PC-3 (cell line): ENCODE data around the gene ATP6V1F.

Experiments used
- EZH2 ChIP-seq: fragments of 300-600 bp; sonication (generic); IDR thresholded peaks from one replicate; pipeline ENCODE4 v1.6.1; 2017; ENCODE audit warnings: antibody characterized with exemption, mild to moderate bottlenecking, low read length; ENCODE audit not compliant: unreplicated experiment
- EZH2phosphoT487 ChIP-seq: fragments of 300-600 bp; sonication (generic); IDR thresholded peaks from 2 replicates; pipeline ENCODE4 v1.6.1; 2018; ENCODE audit warnings: mild to moderate bottlenecking, antibody characterized with exemption, low read length, borderline replicate concordance
- TF ChIP-seq, protein P1 (sequence below): fragments of 300-600 bp; sonication (generic); conservative IDR thresholded peaks from 2 replicates; pipeline ENCODE4 v1.5.1; 2017; ENCODE audit warnings: antibody characterized with exemption, low read depth, mild to moderate bottlenecking, low read length

DNA sequence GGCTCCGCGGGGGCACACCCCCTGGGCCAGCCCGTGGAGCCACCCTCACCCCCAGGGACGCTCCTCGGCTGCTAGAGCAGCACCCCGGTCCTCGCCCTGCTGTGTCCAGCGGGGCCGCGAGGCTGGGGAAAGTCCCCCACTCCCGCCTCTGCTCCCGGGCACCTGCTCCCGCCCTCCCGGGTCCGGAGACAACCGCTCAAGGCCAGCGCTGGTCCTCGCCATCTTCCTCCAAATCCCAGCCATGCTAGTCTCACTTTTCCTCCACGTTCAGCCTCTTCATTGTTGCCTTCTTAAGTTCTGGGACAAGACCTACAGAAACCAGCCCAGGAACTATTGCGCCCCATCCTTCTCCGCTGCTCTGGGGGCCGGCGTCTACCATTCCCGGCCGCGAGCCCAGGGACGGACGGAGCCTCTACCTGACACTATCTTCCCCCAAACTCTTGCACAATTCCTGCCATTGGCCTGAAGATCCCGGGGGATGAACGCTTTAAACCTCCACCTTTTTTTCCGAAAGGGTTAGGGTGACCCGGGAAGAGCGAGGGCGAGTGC lies 52.7 kb downstream of the ATP6V1F start:
- TF ChIP-seq, protein P1, sequence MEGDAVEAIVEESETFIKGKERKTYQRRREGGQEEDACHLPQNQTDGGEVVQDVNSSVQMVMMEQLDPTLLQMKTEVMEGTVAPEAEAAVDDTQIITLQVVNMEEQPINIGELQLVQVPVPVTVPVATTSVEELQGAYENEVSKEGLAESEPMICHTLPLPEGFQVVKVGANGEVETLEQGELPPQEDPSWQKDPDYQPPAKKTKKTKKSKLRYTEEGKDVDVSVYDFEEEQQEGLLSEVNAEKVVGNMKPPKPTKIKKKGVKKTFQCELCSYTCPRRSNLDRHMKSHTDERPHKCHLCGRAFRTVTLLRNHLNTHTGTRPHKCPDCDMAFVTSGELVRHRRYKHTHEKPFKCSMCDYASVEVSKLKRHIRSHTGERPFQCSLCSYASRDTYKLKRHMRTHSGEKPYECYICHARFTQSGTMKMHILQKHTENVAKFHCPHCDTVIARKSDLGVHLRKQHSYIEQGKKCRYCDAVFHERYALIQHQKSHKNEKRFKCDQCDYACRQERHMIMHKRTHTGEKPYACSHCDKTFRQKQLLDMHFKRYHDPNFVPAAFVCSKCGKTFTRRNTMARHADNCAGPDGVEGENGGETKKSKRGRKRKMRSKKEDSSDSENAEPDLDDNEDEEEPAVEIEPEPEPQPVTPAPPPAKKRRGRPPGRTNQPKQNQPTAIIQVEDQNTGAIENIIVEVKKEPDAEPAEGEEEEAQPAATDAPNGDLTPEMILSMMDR = no peak
- TF ChIP-seq EZH2phosphoT487 = no peak
- TF ChIP-seq EZH2 = no peak
